Heart right ventricle (tissue), 16 donors: ENCODE measurements around the gene ATP5MC3. TPM values are rescaled to one million over a fixed set of nuclear protein-coding genes. Genes with fewer than 3 reads are reported as not detected.

Source experiments
- ATAC-seq, 8 donors: fragments of 200-7000 bp; cut with Tn5 transposase; one replicate each; pipeline ENCODE4 v1.9.1; 2020; ENCODE audit warnings: mild to moderate bottlenecking in 8 of 8, moderate library complexity in 8 of 8, moderate number of reproducible peaks in 1 of 8
- DNase-seq, 2 donors: peaks; one replicate each; pipeline ENCODE4 v3.0.0-alpha.2; 2020
- H3K27ac ChIP-seq, 10 donors: fragments of 200-600 bp; sonication (generic) in 2 of 10; one replicate each; pipeline versions ENCODE4 v1.5.0 to v1.8.0; 2020 to 2022; ENCODE audit warnings: mild to moderate bottlenecking in 3 of 10
- H3K27me3 ChIP-seq, 7 donors: fragments of 200-600 bp; one replicate each; pipeline ENCODE4 v1.8.0; 2021 to 2022; ENCODE audit warnings: mild to moderate bottlenecking in 2 of 7
- H3K36me3 ChIP-seq, 9 donors: fragments of 200-600 bp; sonication (generic) in 1 of 9; one replicate each; pipeline versions ENCODE4 v1.5.0 to v1.8.0; 2020 to 2022; ENCODE audit warnings: mild to moderate bottlenecking in 2 of 9
- H3K4me1 ChIP-seq, 9 donors: fragments of 200-600 bp; sonication (generic) in 1 of 9; one replicate each; pipeline versions ENCODE4 v1.5.0 to v1.8.0; 2020 to 2022; ENCODE audit warnings: mild to moderate bottlenecking in 4 of 9
- H3K4me3 ChIP-seq, 10 donors: fragments of 200-600 bp; sonication (generic) in 2 of 10; one replicate each; pipeline versions ENCODE4 v1.5.0 to v1.8.0; 2020 to 2022; ENCODE audit warnings: mild to moderate bottlenecking in 7 of 10, moderate library complexity in 2 of 10
- H3K9me3 ChIP-seq, 11 donors: fragments of 200-600 bp in 10 of 11; sonication (generic) in 2 of 11; one replicate each; pipeline versions ENCODE4 v1.5.0 to v1.8.0; 2013 to 2022; ENCODE audit warnings: mild to moderate bottlenecking in 2 of 11, control low read depth in 1 of 11, moderate library complexity in 1 of 11
- CTCF ChIP-seq, 9 donors: fragments of 200-600 bp; sonication (generic) in 2 of 9; IDR thresholded peaks; one replicate each; pipeline versions ENCODE4 v1.5.0 to v1.8.0; 2021 to 2022; ENCODE audit warnings: antibody characterized with exemption in 9 of 9, mild to moderate bottlenecking in 5 of 9, moderate library complexity in 1 of 9
- WGBS, 2 donors: extraction: QIAGEN DNeasy Blood & Tissue Kit; methylation state at CpG; one replicate each; pipeline ENCODE4 v1.1.7; 2013; ENCODE audit warnings: inconsistent platforms in 1 of 2; 5-methylcytosine and 5-hydroxymethylcytosine counted together
- intact Hi-C, 10 donors: fragments of 100-400 bp; cut with DNase I; formaldehyde crosslinking; loops; one replicate each; pipeline versions ENCODE4 v1.11.1 to v1.14.2; 2022
- polyA plus RNA-seq, 2 donors: library from polyadenylated mRNA; stranded (reverse); fragments of 200-250 nt; gene quantifications; one replicate each; pipeline ENCODE4 v1.2.3, GENCODE V29; 2013
- total RNA-seq, 10 donors: library from RNA; stranded (reverse); fragmentation: NEBNext Ultra II Directional in 3 of 10; extraction: Animal tissue kit (Norgen Biotek cat#: 25700) in 3 of 10; gene quantifications; one replicate each; pipeline versions ENCODE4 v1.2.1 to v1.2.4, GENCODE V29; 2021 to 2023
- donor health status: Arrhythmogenic right ventricular cardiomyopathy.
- donor health status: ischemic (EF 13 %, LVEDD 7.1; RV severe dilation, severe dysfunction).
- donor health status: healthy with polysubstance abuse.
- donor health status: DM: no; HTN: yes; CAD: no.
- donor health status: DM: no; HTN: no; CAD: no.
- donor health status: ischemic (EF 25% LVEDD 6.9; RV normal size, moderate dysfunction).
- donor health status: ischemic (EF 25% LVEDD 5.7; RV mildly dilated, moderate dysfunction).
- donor health status: healthy.
- donor health status: DM: yes; HTN: yes; CAD: no.
- donor health status: Ischemic cardiomyopathy.
- donor health status: ischemic (EF 35%, LVEDD 5.7; RV mildly dilated, moderate dysfunction).
- donor health status: nonischemic (EF 11% LVEDD 7.7; RV severe dilation, severe dysfunction).
- donor health status: DM: yes; HTN: yes; CAD: no.
- donor health status: PGD.
- donor health status: ischemic (EF 29% LVEDD 5.4; RV normal size, mild dysfunction).
- donor health status: nonischemic (EF 23%, LVEDD 6.1; RV moderate dilation, normal function).

Gene ATP5MC3
- total and polyA plus RNA-seq, 12 donors: 357 to 1,522 (median 1,119) TPM

GRCh38 chr2:175205523-175205922 lies 24.0 kb upstream of the ATP5MC3 start:
- H3K27ac ChIP-seq: no peak overlapping the region
- H3K4me1 ChIP-seq: peaks cover 0 to 6% (median 0%) of the 10 kb centered on the region in 9 donors
- TF ChIP-seq CTCF (IDR thresholded peaks at IDR 0.05): no peak
- no peaks in the 10 kb centered on the region for H3K36me3 ChIP-seq
- WGBS, 2 donors: 71 to 80% methylated on average over 3 of the region's 3 CpGs
- DNase-seq (no peak), ATAC-seq (no peak)
- H3K27me3 ChIP-seq: peaks cover 0 to 20% (median 0%) of the 10 kb centered on the region in 7 donors
- H3K4me3 ChIP-seq: no peak overlapping the region
- intact Hi-C loops: loop anchor here in 2 of 10 donors (10.0 kb wide), 2 partner anchors 69 to 79 kb away; no protein-coding TSS in a partner anchor
- H3K9me3 ChIP-seq: no peaks in the 10 kb centered on the region

- intact Hi-C loops: loop anchor here in 3 of 10 donors (5.0 to 10.0 kb wide), 3 partner anchors 71 to 81 kb away; no protein-coding TSS in a partner anchor
- peaks cover 0 to 6% (median 0%) of the 10 kb centered on the region in 9 donors for H3K4me1 ChIP-seq
Observed at GRCh38 chr2:175203621-175204496, 22.3 kb upstream of the ATP5MC3 start.

GRCh38 chr2:175195012-175195411 lies 13.5 kb upstream of the ATP5MC3 start:
- peaks cover 0 to 13% (median 0%) of the 10 kb centered on the region in 7 donors for H3K27me3 ChIP-seq
- no peak overlapping the region for H3K4me3 ChIP-seq
- H3K4me1 ChIP-seq: no peaks in the 10 kb centered on the region
- no peak for TF ChIP-seq CTCF (IDR thresholded peaks at IDR 0.05)
- ATAC-seq: no peak
- no peaks in the 10 kb centered on the region for H3K36me3 ChIP-seq
- peaks cover 0 to 14% (median 0%) of the 10 kb centered on the region in 11 donors for H3K9me3 ChIP-seq
- no peak overlapping the region for H3K27ac ChIP-seq
- intact Hi-C loops: no loop called here
- no peak for DNase-seq

More at GRCh38 chr2:175203621-175204496, 22.3 kb upstream of the ATP5MC3 start:
- peak in 8 of 9 donors; percentile 20 to 59 (median 50) for TF ChIP-seq CTCF (IDR thresholded peaks at IDR 0.05)
- Histone ChIP-seq H3K27ac (no peak overlapping the region), H3K27me3 (peaks cover 0 to 20% (median 0%) of the 10 kb centered on the region in 7 donors), H3K9me3 (no peaks in the 10 kb centered on the region), H3K36me3 (no peaks in the 10 kb centered on the region), H3K4me3 (no peak overlapping the region)
- peak; percentile 16 to 40 for DNase-seq
- peak in 7 of 8 donors; percentile 46 to 83 (median 67) for ATAC-seq
- WGBS, 2 donors: 32 to 37% methylated on average over 12 of the region's 12 CpGs

GRCh38 chr2:175188761-175189160 lies 7.3 kb upstream of the ATP5MC3 start:
- H3K27ac ChIP-seq: no peak overlapping the region

More at GRCh38 chr2:175188761-175189160, 7.3 kb upstream of the ATP5MC3 start:
- ATAC-seq: no peak
- intact Hi-C loops: loop anchor here in 2 of 10 donors (5.0 to 10.0 kb wide), 2 partner anchors 74 to 291 kb away; no protein-coding TSS in a partner anchor
- no peaks in the 10 kb centered on the region for H3K4me1 ChIP-seq
- no peak for TF ChIP-seq CTCF (IDR thresholded peaks at IDR 0.05)
- WGBS, 2 donors: 51 to 61% methylated on average over 1 of the region's 1 CpG
- no peak for DNase-seq
- H3K9me3 ChIP-seq: peaks cover 0 to 14% (median 0%) of the 10 kb centered on the region in 11 donors
- H3K27me3 ChIP-seq: no peaks in the 10 kb centered on the region
- no peak overlapping the region for H3K4me3 ChIP-seq
- H3K36me3 ChIP-seq: no peaks in the 10 kb centered on the region
